Endodermal cell (in vitro differentiated cells): ENCODE data around the gene OR6C75. TPM values are rescaled to one million over a fixed set of nuclear protein-coding genes. Genes with fewer than 3 reads are reported as not detected.
"Not testable (repeated sequence)": the region's sequence is repeated elsewhere in the genome, so short reads cannot be mapped to it uniquely, and the experiment has no call there.

Experiments used
- DNase-seq: peaks from one replicate; pipeline ENCODE4 v3.0.0-alpha.2; 2017
- H3K27ac ChIP-seq: 2 replicates; pipeline ENCODE4 v1.5.1; 2013; ENCODE audit warnings: mild to moderate bottlenecking, low read depth, low read length, moderate library complexity
- H3K27me3 ChIP-seq: 2 replicates; pipeline ENCODE4 v1.6.1; 2013; ENCODE audit warnings: mild to moderate bottlenecking, low read length, moderate library complexity; ENCODE audit not compliant: insufficient read depth, control insufficient read depth, poor library complexity, severe bottlenecking
- H3K36me3 ChIP-seq: 2 replicates; pipeline ENCODE4 v1.7.0; 2013; ENCODE audit warnings: mild to moderate bottlenecking, low read length, moderate library complexity; ENCODE audit not compliant: control insufficient read depth, insufficient read depth
- H3K4me1 ChIP-seq: one replicate; pipeline ENCODE4 v1.7.0; 2013; ENCODE audit warnings: low read length; ENCODE audit not compliant: control insufficient read depth, insufficient read depth
- H3K4me3 ChIP-seq: 2 replicates; pipeline ENCODE4 v1.5.1; 2013; ENCODE audit warnings: mild to moderate bottlenecking, low read length, moderate library complexity
- H3K9ac ChIP-seq: 2 replicates; pipeline ENCODE4 v1.6.1; 2013; ENCODE audit warnings: mild to moderate bottlenecking, low read length, moderate library complexity; ENCODE audit not compliant: poor library complexity, severe bottlenecking; ENCODE audit errors: extremely low read depth
- H3K9me3 ChIP-seq: 2 replicates; pipeline ENCODE4 v1.6.1; 2013; ENCODE audit warnings: mild to moderate bottlenecking, low read length, moderate library complexity; ENCODE audit not compliant: control insufficient read depth
- H3K27ac Mint-ChIP-seq: 2 replicates; pipeline ENCODE4 v1.8.0; 2020; ENCODE audit warnings: mixed read lengths
- H3K27me3 Mint-ChIP-seq: 2 replicates; pipeline ENCODE4 v1.8.0; 2021; ENCODE audit warnings: mild to moderate bottlenecking, mixed read lengths; ENCODE audit not compliant: insufficient read depth
- H3K36me3 Mint-ChIP-seq: 2 replicates; pipeline ENCODE4 v1.8.0; 2020; ENCODE audit warnings: low read depth, mixed read lengths
- H3K4me1 Mint-ChIP-seq: 2 replicates; pipeline ENCODE4 v1.8.0; 2020; ENCODE audit warnings: mixed read lengths
- H3K4me3 Mint-ChIP-seq: 2 replicates; pipeline ENCODE4 v1.8.0; 2020; ENCODE audit warnings: mild to moderate bottlenecking, moderate library complexity, mixed read lengths
- H3K9me3 Mint-ChIP-seq: 2 replicates; pipeline ENCODE4 v1.8.0; 2020; ENCODE audit warnings: mild to moderate bottlenecking, mixed read lengths
- CTCF ChIP-seq: fragments of 200-600 bp; sonication (generic); conservative IDR thresholded peaks from 2 replicates; pipeline ENCODE4 v1.5.0; 2021; ENCODE audit warnings: antibody characterized with exemption, mild to moderate bottlenecking
- WGBS, 2 experiments: methylation state at CpG; one replicate each; pipeline versions ENCODE4 v1.1.5 to v1.1.7; 2013; ENCODE audit warnings: missing lambda C conversion rate in 2 of 2, mixed read lengths in 1 of 2; ENCODE audit not compliant: insufficient coverage in 1 of 2, insufficient read length in 1 of 2; 5-methylcytosine and 5-hydroxymethylcytosine counted together
- total RNA-seq, 2 donors: library from RNA; stranded (reverse); fragmentation: NEBNext Ultra II Directional in 1 of 2; extraction: Animal tissue kit (Norgen Biotek cat#: 25700) in 1 of 2; gene quantifications; 2 replicates in 1 of 2; 3 replicates in 1 of 2; pipeline ENCODE4 v1.2.1, GENCODE V29; 2021

Gene OR6C75
- total RNA-seq, 2 donors from 2014 or later: not detected

- Histone ChIP-seq H3K36me3 (no peaks in the 10 kb centered on the region), H3K4me1 (peaks cover 3% of the 10 kb centered on the region), H3K4me3 (no peak within 1 kb of the TSS), H3K27me3 (no peaks in the 10 kb centered on the region), H3K9me3 (no peaks in the 10 kb centered on the region), H3K9ac (no peak within 1 kb of the TSS), H3K27ac (no peak within 1 kb of the TSS)
- Mint-ChIP-seq H3K4me3 (no peak within 1 kb of the TSS), H3K4me1 (no peaks in the 10 kb centered on the region), H3K27ac (no peak within 1 kb of the TSS), H3K36me3 (no peaks in the 10 kb centered on the region), H3K27me3 (no peaks in the 10 kb centered on the region), H3K9me3 (no peaks in the 10 kb centered on the region)
- TF ChIP-seq CTCF: no peak
- DNase-seq: no peak
- WGBS, 2 experiments: 83 to 92% methylated on average over 1 of the region's 1 CpG
Measured at GRCh38 chr12:55330446-55330845, 32.3 kb upstream of the OR6C75 start, which contains the start of gene OR6C3. Gene OR6C3, plus strand, starts transcription at chr12:55330746. Its CDS starts 955 bp downstream, at chr12:55331701.

GRCh38 chr12:55336002-55336401 is 26.8 kb upstream of the OR6C75 start:
- no peak for TF ChIP-seq CTCF
- no peaks in the 10 kb centered on the region for H3K27me3 ChIP-seq
- 92 to 95% methylated on average over 7 to 10 of the region's 10 CpGs for WGBS, 2 experiments
- no peak overlapping the region for H3K4me3 ChIP-seq
- no peaks in the 10 kb centered on the region for H3K27me3 Mint-ChIP-seq
- no peaks in the 10 kb centered on the region for H3K9me3 ChIP-seq
- DNase-seq: no peak
- no peaks in the 10 kb centered on the region for H3K4me1 Mint-ChIP-seq
- no peak overlapping the region for H3K27ac Mint-ChIP-seq
- peaks cover 6% of the 10 kb centered on the region for H3K4me1 ChIP-seq
- H3K36me3 Mint-ChIP-seq: no peaks in the 10 kb centered on the region
- H3K9me3 Mint-ChIP-seq: no peaks in the 10 kb centered on the region
- no peak overlapping the region for H3K27ac ChIP-seq
- H3K9ac ChIP-seq: no peak overlapping the region
- H3K4me3 Mint-ChIP-seq: no peak overlapping the region
- no peaks in the 10 kb centered on the region for H3K36me3 ChIP-seq

- H3K27me3 Mint-ChIP-seq, H3K4me3 Mint-ChIP-seq, H3K4me1 ChIP-seq, H3K36me3 Mint-ChIP-seq, H3K4me3 ChIP-seq, H3K9ac ChIP-seq, H3K36me3 ChIP-seq, H3K27ac ChIP-seq, H3K4me1 Mint-ChIP-seq, H3K9me3 ChIP-seq, H3K9me3 Mint-ChIP-seq, H3K27me3 ChIP-seq: not testable (repeated sequence)
- H3K27ac Mint-ChIP-seq: peak overlapping the region; percentile 77
- DNase-seq: peak; percentile 87
- 86 to 89% methylated on average over 3 to 4 of the region's 4 CpGs for WGBS, 2 experiments
Measured at GRCh38 chr12:55355338-55355737, 7.4 kb upstream of the OR6C75 start.

GRCh38 chr12:55365086-55365485 is 2.3 kb downstream of the OR6C75 start:
- no peaks in the 10 kb centered on the region for H3K36me3 ChIP-seq
- no peaks in the 10 kb centered on the region for H3K9me3 ChIP-seq
- no peak overlapping the region for H3K4me3 ChIP-seq
- H3K4me1 Mint-ChIP-seq: no peaks in the 10 kb centered on the region
- no peaks in the 10 kb centered on the region for H3K9me3 Mint-ChIP-seq
- H3K9ac ChIP-seq: no peak overlapping the region
- H3K27me3 Mint-ChIP-seq: no peaks in the 10 kb centered on the region
- 88 to 100% methylated on average over 1 to 3 of the region's 3 CpGs for WGBS, 2 experiments
- no peak for DNase-seq
- no peaks in the 10 kb centered on the region for H3K4me1 ChIP-seq
- H3K4me3 Mint-ChIP-seq: no peak overlapping the region
- H3K27ac Mint-ChIP-seq: no peak overlapping the region
- H3K27me3 ChIP-seq: no peaks in the 10 kb centered on the region
- H3K36me3 Mint-ChIP-seq: no peaks in the 10 kb centered on the region
- no peak for TF ChIP-seq CTCF
- H3K27ac ChIP-seq: no peak overlapping the region
